WTC11 (cell line): ENCODE results near the gene TMED9.

Source experiments
- SMAD3 ChIP-seq: sonication (generic); formaldehyde crosslinking; IDR thresholded peaks from 2 replicates; pipeline ENCODE4 v1.8.0; 2022; ENCODE audit warnings: missing genetic modification reagents, mild to moderate bottlenecking, borderline replicate concordance
- TEAD1 ChIP-seq: sonication (generic); formaldehyde crosslinking; IDR thresholded peaks from 2 replicates; pipeline ENCODE4 v1.8.0; 2022; ENCODE audit warnings: mild to moderate bottlenecking, missing genetic modification reagents
- TF ChIP-seq, protein P1 (sequence below): sonication (generic); formaldehyde crosslinking; IDR thresholded peaks from 2 replicates; pipeline ENCODE4 v1.8.0; 2022; ENCODE audit warnings: mild to moderate bottlenecking, missing genetic modification reagents
- TF ChIP-seq, protein P2 (sequence below): fragments of 200-600 bp; IDR thresholded peaks from 2 replicates; pipeline ENCODE4 v1.8.0; 2022; ENCODE audit warnings: antibody characterized with exemption
- TF ChIP-seq, protein P3 (sequence below): sonication (generic); formaldehyde crosslinking; IDR thresholded peaks from 2 replicates; pipeline ENCODE4 v1.8.1; 2023; ENCODE audit warnings: mild to moderate bottlenecking, missing genetic modification reagents, borderline replicate concordance
- TF ChIP-seq, protein P4 (sequence below): sonication (generic); formaldehyde crosslinking; IDR thresholded peaks from 2 replicates; pipeline ENCODE4 v1.8.1; 2023; ENCODE audit warnings: mild to moderate bottlenecking, moderate library complexity, missing genetic modification reagents
- TF ChIP-seq, protein P5 (sequence below): sonication (generic); formaldehyde crosslinking; IDR thresholded peaks from 2 replicates; pipeline ENCODE4 v1.8.1; 2023; ENCODE audit warnings: mild to moderate bottlenecking, missing genetic modification reagents
- TF ChIP-seq, protein P6 (sequence below): sonication (generic); formaldehyde crosslinking; IDR thresholded peaks from 2 replicates; pipeline ENCODE4 v1.8.0; 2023; ENCODE audit warnings: missing genetic modification reagents

DNA sequence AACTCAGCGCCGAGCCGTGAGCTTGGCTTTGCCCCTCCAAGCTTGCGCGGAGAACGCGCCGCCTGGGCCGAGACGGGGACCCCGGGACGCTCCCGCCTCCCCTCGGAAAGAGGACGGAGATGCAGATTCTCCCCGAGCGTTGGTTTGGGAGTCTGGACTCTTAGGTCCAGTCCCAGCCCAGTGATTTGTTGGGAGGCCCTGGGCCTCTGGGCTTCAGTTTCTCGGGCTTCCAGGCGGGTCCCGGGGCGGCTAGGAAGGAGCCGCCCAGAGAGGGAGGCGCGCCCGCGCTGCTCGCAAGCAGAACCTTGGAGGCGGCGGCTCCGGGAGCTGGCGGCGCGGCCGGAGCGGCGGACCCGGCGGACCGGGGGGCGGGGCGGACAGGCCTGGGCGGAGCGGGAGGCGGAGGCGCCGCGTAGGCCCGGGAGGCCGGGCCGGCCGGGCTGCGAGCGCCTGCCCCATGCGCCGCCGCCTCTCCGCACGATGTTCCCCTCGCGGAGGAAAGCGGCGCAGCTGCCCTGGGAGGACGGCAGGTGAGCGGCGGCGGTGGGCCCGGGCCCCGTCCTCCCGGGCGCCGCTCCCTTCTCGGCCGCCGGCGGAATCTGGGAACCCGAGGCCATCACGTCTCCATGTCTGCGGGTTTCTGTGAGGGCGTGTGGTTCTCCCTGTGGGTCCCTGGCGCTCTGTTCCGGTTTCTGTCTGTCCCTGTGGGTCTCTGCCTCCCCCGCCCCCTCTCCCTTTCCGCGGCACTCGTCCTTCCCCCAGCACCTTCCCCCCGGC lies 7.9 kb downstream of the TMED9 start, which contains the start of gene B4GALT7:
- TF ChIP-seq, protein P1, sequence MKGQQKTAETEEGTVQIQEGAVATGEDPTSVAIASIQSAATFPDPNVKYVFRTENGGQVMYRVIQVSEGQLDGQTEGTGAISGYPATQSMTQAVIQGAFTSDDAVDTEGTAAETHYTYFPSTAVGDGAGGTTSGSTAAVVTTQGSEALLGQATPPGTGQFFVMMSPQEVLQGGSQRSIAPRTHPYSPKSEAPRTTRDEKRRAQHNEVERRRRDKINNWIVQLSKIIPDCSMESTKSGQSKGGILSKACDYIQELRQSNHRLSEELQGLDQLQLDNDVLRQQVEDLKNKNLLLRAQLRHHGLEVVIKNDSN: 0 out of 2 replicates have a peak, but pooled peaks have one; percentile 9
- TF ChIP-seq, protein P2, sequence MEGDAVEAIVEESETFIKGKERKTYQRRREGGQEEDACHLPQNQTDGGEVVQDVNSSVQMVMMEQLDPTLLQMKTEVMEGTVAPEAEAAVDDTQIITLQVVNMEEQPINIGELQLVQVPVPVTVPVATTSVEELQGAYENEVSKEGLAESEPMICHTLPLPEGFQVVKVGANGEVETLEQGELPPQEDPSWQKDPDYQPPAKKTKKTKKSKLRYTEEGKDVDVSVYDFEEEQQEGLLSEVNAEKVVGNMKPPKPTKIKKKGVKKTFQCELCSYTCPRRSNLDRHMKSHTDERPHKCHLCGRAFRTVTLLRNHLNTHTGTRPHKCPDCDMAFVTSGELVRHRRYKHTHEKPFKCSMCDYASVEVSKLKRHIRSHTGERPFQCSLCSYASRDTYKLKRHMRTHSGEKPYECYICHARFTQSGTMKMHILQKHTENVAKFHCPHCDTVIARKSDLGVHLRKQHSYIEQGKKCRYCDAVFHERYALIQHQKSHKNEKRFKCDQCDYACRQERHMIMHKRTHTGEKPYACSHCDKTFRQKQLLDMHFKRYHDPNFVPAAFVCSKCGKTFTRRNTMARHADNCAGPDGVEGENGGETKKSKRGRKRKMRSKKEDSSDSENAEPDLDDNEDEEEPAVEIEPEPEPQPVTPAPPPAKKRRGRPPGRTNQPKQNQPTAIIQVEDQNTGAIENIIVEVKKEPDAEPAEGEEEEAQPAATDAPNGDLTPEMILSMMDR: no peak
- 0 out of 2 replicates have a peak, but pooled peaks have one; percentile 6 for TF ChIP-seq TEAD1
- TF ChIP-seq, protein P3, sequence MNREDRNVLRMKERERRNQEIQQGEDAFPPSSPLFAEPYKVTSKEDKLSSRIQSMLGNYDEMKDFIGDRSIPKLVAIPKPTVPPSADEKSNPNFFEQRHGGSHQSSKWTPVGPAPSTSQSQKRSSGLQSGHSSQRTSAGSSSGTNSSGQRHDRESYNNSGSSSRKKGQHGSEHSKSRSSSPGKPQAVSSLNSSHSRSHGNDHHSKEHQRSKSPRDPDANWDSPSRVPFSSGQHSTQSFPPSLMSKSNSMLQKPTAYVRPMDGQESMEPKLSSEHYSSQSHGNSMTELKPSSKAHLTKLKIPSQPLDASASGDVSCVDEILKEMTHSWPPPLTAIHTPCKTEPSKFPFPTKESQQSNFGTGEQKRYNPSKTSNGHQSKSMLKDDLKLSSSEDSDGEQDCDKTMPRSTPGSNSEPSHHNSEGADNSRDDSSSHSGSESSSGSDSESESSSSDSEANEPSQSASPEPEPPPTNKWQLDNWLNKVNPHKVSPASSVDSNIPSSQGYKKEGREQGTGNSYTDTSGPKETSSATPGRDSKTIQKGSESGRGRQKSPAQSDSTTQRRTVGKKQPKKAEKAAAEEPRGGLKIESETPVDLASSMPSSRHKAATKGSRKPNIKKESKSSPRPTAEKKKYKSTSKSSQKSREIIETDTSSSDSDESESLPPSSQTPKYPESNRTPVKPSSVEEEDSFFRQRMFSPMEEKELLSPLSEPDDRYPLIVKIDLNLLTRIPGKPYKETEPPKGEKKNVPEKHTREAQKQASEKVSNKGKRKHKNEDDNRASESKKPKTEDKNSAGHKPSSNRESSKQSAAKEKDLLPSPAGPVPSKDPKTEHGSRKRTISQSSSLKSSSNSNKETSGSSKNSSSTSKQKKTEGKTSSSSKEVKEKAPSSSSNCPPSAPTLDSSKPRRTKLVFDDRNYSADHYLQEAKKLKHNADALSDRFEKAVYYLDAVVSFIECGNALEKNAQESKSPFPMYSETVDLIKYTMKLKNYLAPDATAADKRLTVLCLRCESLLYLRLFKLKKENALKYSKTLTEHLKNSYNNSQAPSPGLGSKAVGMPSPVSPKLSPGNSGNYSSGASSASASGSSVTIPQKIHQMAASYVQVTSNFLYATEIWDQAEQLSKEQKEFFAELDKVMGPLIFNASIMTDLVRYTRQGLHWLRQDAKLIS (CRISPR knock-in tag): no peak
- TF ChIP-seq, protein P4, sequence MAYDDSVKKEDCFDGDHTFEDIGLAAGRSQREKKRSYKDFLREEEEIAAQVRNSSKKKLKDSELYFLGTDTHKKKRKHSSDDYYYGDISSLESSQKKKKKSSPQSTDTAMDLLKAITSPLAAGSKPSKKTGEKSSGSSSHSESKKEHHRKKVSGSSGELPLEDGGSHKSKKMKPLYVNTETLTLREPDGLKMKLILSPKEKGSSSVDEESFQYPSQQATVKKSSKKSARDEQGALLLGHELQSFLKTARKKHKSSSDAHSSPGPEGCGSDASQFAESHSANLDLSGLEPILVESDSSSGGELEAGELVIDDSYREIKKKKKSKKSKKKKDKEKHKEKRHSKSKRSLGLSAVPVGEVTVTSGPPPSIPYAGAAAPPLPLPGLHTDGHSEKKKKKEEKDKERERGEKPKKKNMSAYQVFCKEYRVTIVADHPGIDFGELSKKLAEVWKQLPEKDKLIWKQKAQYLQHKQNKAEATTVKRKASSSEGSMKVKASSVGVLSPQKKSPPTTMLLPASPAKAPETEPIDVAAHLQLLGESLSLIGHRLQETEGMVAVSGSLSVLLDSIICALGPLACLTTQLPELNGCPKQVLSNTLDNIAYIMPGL: peak; percentile 76
- no peak for TF ChIP-seq SMAD3 (CRISPR knock-in tag)
- TF ChIP-seq, protein P5, sequence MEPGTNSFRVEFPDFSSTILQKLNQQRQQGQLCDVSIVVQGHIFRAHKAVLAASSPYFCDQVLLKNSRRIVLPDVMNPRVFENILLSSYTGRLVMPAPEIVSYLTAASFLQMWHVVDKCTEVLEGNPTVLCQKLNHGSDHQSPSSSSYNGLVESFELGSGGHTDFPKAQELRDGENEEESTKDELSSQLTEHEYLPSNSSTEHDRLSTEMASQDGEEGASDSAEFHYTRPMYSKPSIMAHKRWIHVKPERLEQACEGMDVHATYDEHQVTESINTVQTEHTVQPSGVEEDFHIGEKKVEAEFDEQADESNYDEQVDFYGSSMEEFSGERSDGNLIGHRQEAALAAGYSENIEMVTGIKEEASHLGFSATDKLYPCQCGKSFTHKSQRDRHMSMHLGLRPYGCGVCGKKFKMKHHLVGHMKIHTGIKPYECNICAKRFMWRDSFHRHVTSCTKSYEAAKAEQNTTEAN: no peak; the same call in 1 of the 2 replicates
- TF ChIP-seq, protein P6, sequence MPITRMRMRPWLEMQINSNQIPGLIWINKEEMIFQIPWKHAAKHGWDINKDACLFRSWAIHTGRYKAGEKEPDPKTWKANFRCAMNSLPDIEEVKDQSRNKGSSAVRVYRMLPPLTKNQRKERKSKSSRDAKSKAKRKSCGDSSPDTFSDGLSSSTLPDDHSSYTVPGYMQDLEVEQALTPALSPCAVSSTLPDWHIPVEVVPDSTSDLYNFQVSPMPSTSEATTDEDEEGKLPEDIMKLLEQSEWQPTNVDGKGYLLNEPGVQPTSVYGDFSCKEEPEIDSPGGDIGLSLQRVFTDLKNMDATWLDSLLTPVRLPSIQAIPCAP: peak; percentile 42; the same call in 1 of the 2 replicates
